Measurements from ENCODE around the gene KCNJ4.

DNA sequence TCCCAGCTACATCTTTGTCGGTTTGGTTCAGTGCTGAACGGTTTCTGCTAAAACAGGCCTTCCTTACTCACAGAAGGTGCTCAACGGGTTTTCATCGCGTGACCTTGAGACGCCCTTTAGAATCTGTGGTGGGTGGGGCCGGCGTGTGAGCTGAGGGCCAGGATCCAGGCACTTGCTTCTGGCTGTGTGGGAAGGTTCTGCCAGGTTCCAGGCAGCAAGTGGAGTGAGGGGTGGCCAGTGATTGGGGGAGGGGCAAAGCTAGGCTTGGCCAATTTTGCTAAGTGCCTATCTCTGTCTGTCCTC lies 35.2 kb downstream of the KCNJ4 start:
- TF ChIP-seq, protein P1, sequence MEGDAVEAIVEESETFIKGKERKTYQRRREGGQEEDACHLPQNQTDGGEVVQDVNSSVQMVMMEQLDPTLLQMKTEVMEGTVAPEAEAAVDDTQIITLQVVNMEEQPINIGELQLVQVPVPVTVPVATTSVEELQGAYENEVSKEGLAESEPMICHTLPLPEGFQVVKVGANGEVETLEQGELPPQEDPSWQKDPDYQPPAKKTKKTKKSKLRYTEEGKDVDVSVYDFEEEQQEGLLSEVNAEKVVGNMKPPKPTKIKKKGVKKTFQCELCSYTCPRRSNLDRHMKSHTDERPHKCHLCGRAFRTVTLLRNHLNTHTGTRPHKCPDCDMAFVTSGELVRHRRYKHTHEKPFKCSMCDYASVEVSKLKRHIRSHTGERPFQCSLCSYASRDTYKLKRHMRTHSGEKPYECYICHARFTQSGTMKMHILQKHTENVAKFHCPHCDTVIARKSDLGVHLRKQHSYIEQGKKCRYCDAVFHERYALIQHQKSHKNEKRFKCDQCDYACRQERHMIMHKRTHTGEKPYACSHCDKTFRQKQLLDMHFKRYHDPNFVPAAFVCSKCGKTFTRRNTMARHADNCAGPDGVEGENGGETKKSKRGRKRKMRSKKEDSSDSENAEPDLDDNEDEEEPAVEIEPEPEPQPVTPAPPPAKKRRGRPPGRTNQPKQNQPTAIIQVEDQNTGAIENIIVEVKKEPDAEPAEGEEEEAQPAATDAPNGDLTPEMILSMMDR (IDR thresholded peaks at IDR 0.05) = no peak
- TF ChIP-seq EZH2phosphoT487 (IDR thresholded peaks at IDR 0.05) = no peak
- TF ChIP-seq EZH2 (IDR thresholded peaks at IDR 0.05) = no peak

Data from neural progenitor cell (in vitro differentiated cells).